GM23338 (cell line): ENCODE measurements around the gene FANCC. TPM values are rescaled to one million over a fixed set of nuclear protein-coding genes. Genes with fewer than 3 reads are reported as not detected.

Source experiments
- ATAC-seq: fragments of 200-7000 bp; cut with Tn5 transposase; 3 replicates; pipeline ENCODE4 v1.9.1; 2020
- DNase-seq: peaks from one replicate; pipeline ENCODE4 v3.0.0-alpha.2; 2015; ENCODE audit warnings: low spot score
- H2AFZ ChIP-seq: fragments of 200-600 bp; sonication (generic); 2 replicates; pipeline ENCODE4 v1.8.0; 2016; ENCODE audit warnings: antibody characterized with exemption, mild to moderate bottlenecking, moderate library complexity
- H3F3A ChIP-seq: fragments of 200-600 bp; sonication (generic); replicated peaks from 2 replicates; pipeline ENCODE4 v1.8.0; 2017; ENCODE audit warnings: antibody characterized with exemption, mixed run types, low read depth
- H3K27ac ChIP-seq: fragments of 200-600 bp; sonication (generic); 2 replicates; pipeline ENCODE4 v1.6.1; 2016; ENCODE audit warnings: low read depth
- H3K27me3 ChIP-seq: fragments of 200-600 bp; sonication (generic); 2 replicates; pipeline ENCODE4 v1.8.0; 2016; ENCODE audit warnings: mild to moderate bottlenecking, mixed run types, moderate library complexity; ENCODE audit not compliant: insufficient read depth
- H3K36me3 ChIP-seq: fragments of 200-600 bp; sonication (generic); 2 replicates; pipeline ENCODE4 v1.8.0; 2016; ENCODE audit warnings: mild to moderate bottlenecking; ENCODE audit not compliant: insufficient read depth
- H3K4me1 ChIP-seq: fragments of 200-600 bp; sonication (generic); 2 replicates; pipeline ENCODE4 v1.8.0; 2016; ENCODE audit warnings: mild to moderate bottlenecking, moderate library complexity; ENCODE audit not compliant: insufficient read depth
- H3K4me2 ChIP-seq: fragments of 200-600 bp; sonication (generic); 2 replicates; pipeline ENCODE4 v1.7.1; 2017; ENCODE audit warnings: mixed run types
- H3K4me3 ChIP-seq: fragments of 200-600 bp; sonication (generic); 2 replicates; pipeline ENCODE4 v1.6.1; 2016; ENCODE audit warnings: mixed run types
- H3K79me2 ChIP-seq: fragments of 200-600 bp; sonication (generic); replicated peaks from 2 replicates; pipeline ENCODE4 v1.8.0; 2017; ENCODE audit warnings: mild to moderate bottlenecking; ENCODE audit not compliant: insufficient read depth
- H3K9me2 ChIP-seq: fragments of 200-600 bp; sonication (generic); 2 replicates; pipeline ENCODE4 v1.8.0; 2017; ENCODE audit not compliant: insufficient read depth
- H4K20me1 ChIP-seq: fragments of 200-600 bp; sonication (generic); replicated peaks from 2 replicates; pipeline ENCODE4 v1.8.0; 2017; ENCODE audit warnings: mild to moderate bottlenecking; ENCODE audit not compliant: insufficient read depth
- H3K27ac Mint-ChIP-seq: 2 replicates; pipeline ENCODE4 v1.8.0; 2020; ENCODE audit warnings: inconsistent platforms, mild to moderate bottlenecking, moderate library complexity, mixed read lengths
- H3K27me3 Mint-ChIP-seq: 3 replicates; pipeline ENCODE4 v1.8.0; 2022; ENCODE audit warnings: low read depth, mild to moderate bottlenecking, moderate library complexity, mixed read lengths, inconsistent platforms; ENCODE audit not compliant: insufficient read depth, poor library complexity
- H3K36me3 Mint-ChIP-seq: 3 replicates; pipeline ENCODE4 v1.8.0; 2021; ENCODE audit warnings: low read depth, mild to moderate bottlenecking, inconsistent platforms, moderate library complexity, mixed read lengths
- H3K4me1 Mint-ChIP-seq: 3 replicates; pipeline ENCODE4 v1.8.0; 2020; ENCODE audit warnings: mild to moderate bottlenecking, inconsistent platforms, mixed read lengths
- H3K4me3 Mint-ChIP-seq: 3 replicates; pipeline ENCODE4 v1.8.0; 2021; ENCODE audit warnings: moderate library complexity, mild to moderate bottlenecking, inconsistent platforms, mixed read lengths
- H3K9me3 Mint-ChIP-seq: 3 replicates; pipeline ENCODE4 v1.8.0; 2020; ENCODE audit warnings: moderate library complexity, mild to moderate bottlenecking, inconsistent platforms, mixed read lengths
- CREB1 ChIP-seq: fragments of 250-450 bp; sonication (Bioruptor Pico); IDR thresholded peaks from 2 replicates; pipeline ENCODE4 v1.5.0; 2020; ENCODE audit warnings: low read depth, mild to moderate bottlenecking, moderate library complexity
- CTCF ChIP-seq, 2 experiments: fragments of 200-600 bp in 1 of 2; sonication (generic) in 1 of 2; conservative IDR thresholded peaks; 2 replicates each; pipeline versions ENCODE4 v1.5.1 to v1.6.1; 2016 to 2017; ENCODE audit warnings: antibody characterized with exemption in 2 of 2, low read depth in 2 of 2, mild to moderate bottlenecking in 2 of 2, moderate library complexity in 1 of 2
- ETS1 ChIP-seq: IDR thresholded peaks from 2 replicates; pipeline ENCODE4 v1.6.1; 2016; ENCODE audit warnings: antibody characterized with exemption
- EZH2 ChIP-seq: fragments of 200-600 bp; sonication (generic); IDR thresholded peaks from one replicate; pipeline ENCODE4 v1.8.0; 2017; ENCODE audit warnings: antibody characterized with exemption, mild to moderate bottlenecking, low read depth; ENCODE audit not compliant: unreplicated experiment
- EZH2phosphoT487 ChIP-seq: fragments of 200-600 bp; sonication (generic); IDR thresholded peaks from one replicate; pipeline ENCODE4 v1.8.1; 2018; ENCODE audit warnings: antibody characterized with exemption; ENCODE audit not compliant: unreplicated experiment
- JUNB ChIP-seq: IDR thresholded peaks from one replicate; pipeline ENCODE4 v1.6.1; 2016; ENCODE audit warnings: antibody characterized with exemption; ENCODE audit not compliant: unreplicated experiment
- NANOG ChIP-seq: IDR thresholded peaks from 2 replicates; pipeline ENCODE4 v1.6.1; 2016; ENCODE audit warnings: antibody characterized with exemption, borderline replicate concordance
- POLR2AphosphoS5 ChIP-seq: IDR thresholded peaks from 2 replicates; pipeline ENCODE4 v1.6.1; 2016; ENCODE audit warnings: antibody characterized with exemption, low read depth
- REST ChIP-seq: IDR thresholded peaks from one replicate; pipeline ENCODE4 v1.6.1; 2018; ENCODE audit warnings: antibody characterized with exemption; ENCODE audit not compliant: unreplicated experiment
- STAT1 ChIP-seq: IDR thresholded peaks from one replicate; pipeline ENCODE4 v1.6.1; 2016; ENCODE audit warnings: antibody characterized with exemption; ENCODE audit not compliant: unreplicated experiment
- ZNF114 ChIP-seq: fragments of 250-450 bp; sonication (Bioruptor Pico); IDR thresholded peaks from 2 replicates; pipeline ENCODE4 v1.5.0; 2020; ENCODE audit warnings: mild to moderate bottlenecking, moderate library complexity
- ZNF331 ChIP-seq: fragments of 250-450 bp; sonication (Bioruptor Pico); IDR thresholded peaks from 2 replicates; pipeline ENCODE4 v1.5.0; 2020; ENCODE audit warnings: low read depth, mild to moderate bottlenecking, moderate library complexity
- polyA plus RNA-seq: library from polyadenylated mRNA; unstranded; fragments of >200 nt; fragmentation: Nextera tagmentation; extraction: Ambion mirVana; gene quantifications from 2 replicates; pipeline ENCODE4 v1.2.1, GENCODE V29; 2016
- total RNA-seq: library from RNA; depleted of rRNA; stranded (reverse); fragments of >200 nt; shearing (Covaris generic); gene quantifications from 2 replicates; pipeline ENCODE4 v1.2.3, GENCODE V29; 2014

Gene FANCC
- total and polyA plus RNA-seq, 2 experiments from 2014 or later = 7.8 to 18.1 TPM

- no peak for TF ChIP-seq ETS1
- no peak for TF ChIP-seq ZNF331
- TF ChIP-seq NANOG = no peak
- TF ChIP-seq JUNB = no peak
- no peak for TF ChIP-seq POLR2AphosphoS5
- no peak for TF ChIP-seq EZH2
- TF ChIP-seq STAT1 = no peak
- no peak for TF ChIP-seq ZNF114 (CRISPR knock-in tag)
- no peak for TF ChIP-seq CTCF (conservative IDR thresholded peaks at IDR 0.05; ENCODE audit: low read depth in 2 of 2)
- no peak for TF ChIP-seq CREB1 (CRISPR knock-in tag)
Observed at GRCh38 chr9:95215336-95215898, 102.1 kb downstream of the FANCC start (continued).

GRCh38 chr9:95213117-95213516, 104.4 kb downstream of the FANCC start:
- Histone ChIP-seq H3K27me3 (no peaks in the 10 kb centered on the region), H3K27ac (no peak overlapping the region), H3K4me3 (no peak overlapping the region), H3K4me2 (no peak overlapping the region), H3F3A (no peaks in the 10 kb centered on the region), H3K9me2 (no peaks in the 10 kb centered on the region), H3K79me2 (no peaks in the 10 kb centered on the region), H4K20me1 (no peaks in the 10 kb centered on the region), H3K36me3 (no peaks in the 10 kb centered on the region), H3K4me1 (peaks cover 19% of the 10 kb centered on the region), H2AFZ (no peak overlapping the region)
- H3K4me1 Mint-ChIP-seq = peaks cover 21% of the 10 kb centered on the region
- TF ChIP-seq POLR2AphosphoS5 = no peak
- H3K27me3 Mint-ChIP-seq = peaks cover 3% of the 10 kb centered on the region
- H3K36me3 Mint-ChIP-seq = no peaks in the 10 kb centered on the region
- no peak for DNase-seq
- no peak overlapping the region for H3K4me3 Mint-ChIP-seq
- no peaks in the 10 kb centered on the region for H3K9me3 Mint-ChIP-seq
- no peak for ATAC-seq
- H3K27ac Mint-ChIP-seq = no peak overlapping the region

GRCh38 chr9:95211028-95211427, 106.5 kb downstream of the FANCC start:
- Mint-ChIP-seq H3K36me3 (no peaks in the 10 kb centered on the region), H3K4me1 (peaks cover 23% of the 10 kb centered on the region), H3K27me3 (peaks cover 5% of the 10 kb centered on the region), H3K27ac (no peak overlapping the region), H3K9me3 (no peaks in the 10 kb centered on the region), H3K4me3 (no peak overlapping the region)
- no peak for DNase-seq
- Histone ChIP-seq H3K27ac (no peak overlapping the region), H3K79me2 (no peaks in the 10 kb centered on the region), H3F3A (no peaks in the 10 kb centered on the region), H2AFZ (no peak overlapping the region), H4K20me1 (no peaks in the 10 kb centered on the region), H3K4me3 (no peak overlapping the region), H3K27me3 (no peaks in the 10 kb centered on the region), H3K36me3 (no peaks in the 10 kb centered on the region), H3K4me2 (no peak overlapping the region), H3K4me1 (peaks cover 20% of the 10 kb centered on the region), H3K9me2 (no peaks in the 10 kb centered on the region)
- no peak for ATAC-seq
- TF ChIP-seq EZH2 (no peak), JUNB (no peak), STAT1 (no peak), CREB1 (CRISPR knock-in tag) (no peak), ZNF114 (CRISPR knock-in tag) (no peak), POLR2AphosphoS5 (no peak), ZNF331 (no peak), REST (no peak), CTCF (conservative IDR thresholded peaks at IDR 0.05; ENCODE audit: low read depth in 2 of 2) (no peak), EZH2phosphoT487 (no peak), ETS1 (no peak)
